Fibroblast of upper back skin (primary cell): ENCODE results near the gene KCNQ1.

Source experiments
- DNase-seq: peaks from one replicate; pipeline ENCODE4 v3.0.0-alpha.2; 2013

The KCNQ1 gene

DNA sequence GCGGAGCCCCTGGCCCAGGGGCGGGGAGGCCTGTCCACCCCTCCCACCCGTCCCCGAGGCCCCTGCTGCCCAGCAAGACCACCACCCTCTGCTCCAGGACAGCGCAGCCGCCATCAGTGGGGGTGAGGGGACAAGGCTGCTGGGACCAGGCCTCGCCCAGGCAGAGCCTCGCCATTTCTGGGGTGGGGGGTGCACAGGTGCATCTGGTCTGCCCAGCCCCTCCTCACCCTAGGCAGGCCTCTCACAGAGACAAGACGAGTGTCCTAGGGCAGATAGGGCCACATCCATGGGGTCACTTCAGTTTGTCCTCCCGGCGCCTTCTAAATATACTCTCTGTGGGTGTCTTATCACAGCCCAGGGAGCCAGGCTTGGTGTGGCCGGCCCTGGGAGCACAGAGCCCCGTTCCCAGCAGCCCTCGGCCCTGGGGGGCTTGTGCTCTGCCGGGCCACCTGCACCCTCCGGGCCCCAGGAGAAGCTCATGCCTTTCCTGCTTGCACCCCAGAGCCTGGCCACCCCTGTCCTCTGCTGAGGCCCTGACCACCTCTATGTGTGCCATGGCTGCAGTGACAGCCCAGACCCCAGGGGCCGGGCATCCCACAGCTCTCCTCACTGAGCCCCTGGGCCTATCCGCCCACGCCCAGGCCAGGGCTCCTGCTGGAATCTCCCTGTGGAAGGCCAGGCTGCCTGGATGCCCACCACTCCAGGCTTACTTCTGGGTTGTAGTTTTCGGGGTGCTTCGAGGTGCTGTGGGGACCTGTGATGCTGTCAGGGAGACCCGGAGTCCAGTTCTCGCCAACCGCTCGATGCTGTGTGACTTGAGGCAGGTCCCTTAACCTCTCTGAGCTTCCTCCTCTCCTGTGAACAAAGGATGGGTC, 70.8 kb downstream of the KCNQ1 start:
- no peak for DNase-seq

DNA sequence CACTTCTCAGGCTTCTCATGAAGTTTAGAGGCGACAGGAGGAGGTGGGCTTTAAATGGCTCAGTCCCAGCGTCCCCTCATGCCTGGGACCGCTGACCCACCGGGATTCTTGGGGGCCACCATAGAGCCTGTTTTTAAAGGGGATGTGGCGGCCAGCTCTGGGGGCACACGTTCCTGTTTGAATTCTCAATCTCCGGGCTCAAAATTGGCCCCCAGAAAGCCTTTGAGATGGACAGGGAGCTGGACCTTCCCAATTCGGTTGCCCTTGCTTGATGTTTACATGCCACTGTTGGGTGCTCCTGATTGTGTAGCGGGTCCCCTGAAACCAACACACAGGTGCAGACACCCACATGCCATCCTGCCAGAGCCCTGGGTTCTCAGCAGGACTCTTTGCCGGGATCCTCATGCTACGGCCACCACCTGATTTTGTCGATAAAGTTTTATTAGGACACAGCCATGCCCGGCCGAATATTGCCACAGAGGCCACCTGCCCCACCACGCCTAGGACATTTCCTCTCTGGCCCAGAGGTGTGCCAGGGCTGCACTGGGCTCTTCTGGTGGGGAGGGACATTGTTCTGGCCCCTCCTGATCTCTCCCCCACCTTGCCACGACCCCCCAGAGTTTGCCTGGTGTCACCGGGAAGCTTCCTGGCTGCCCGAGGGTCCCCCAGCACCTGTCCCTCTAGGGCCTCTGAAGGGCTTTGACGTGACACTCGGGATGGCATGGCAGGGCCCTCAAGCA, 71.6 kb downstream of the KCNQ1 start:
- DNase-seq: no peak

DNA sequence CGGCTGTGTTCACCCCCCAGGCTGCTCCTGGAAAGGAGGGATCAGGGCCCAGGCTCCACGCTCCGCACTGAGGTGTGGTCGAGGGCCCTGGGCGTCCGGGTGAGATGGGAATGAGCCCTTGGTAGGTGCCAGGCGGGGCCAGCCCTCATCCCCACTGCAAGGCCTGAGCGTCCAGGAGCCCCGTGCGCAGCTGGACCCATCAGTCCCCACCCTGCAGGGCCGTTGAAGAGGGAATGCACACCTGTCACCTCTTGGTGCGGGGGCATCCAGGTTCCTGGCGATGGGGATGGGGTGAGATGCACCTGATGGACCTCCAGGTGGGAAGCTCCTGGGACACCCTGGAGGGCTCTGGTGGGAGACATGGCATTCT, 72.2 kb downstream of the KCNQ1 start:
- no peak for DNase-seq

DNA sequence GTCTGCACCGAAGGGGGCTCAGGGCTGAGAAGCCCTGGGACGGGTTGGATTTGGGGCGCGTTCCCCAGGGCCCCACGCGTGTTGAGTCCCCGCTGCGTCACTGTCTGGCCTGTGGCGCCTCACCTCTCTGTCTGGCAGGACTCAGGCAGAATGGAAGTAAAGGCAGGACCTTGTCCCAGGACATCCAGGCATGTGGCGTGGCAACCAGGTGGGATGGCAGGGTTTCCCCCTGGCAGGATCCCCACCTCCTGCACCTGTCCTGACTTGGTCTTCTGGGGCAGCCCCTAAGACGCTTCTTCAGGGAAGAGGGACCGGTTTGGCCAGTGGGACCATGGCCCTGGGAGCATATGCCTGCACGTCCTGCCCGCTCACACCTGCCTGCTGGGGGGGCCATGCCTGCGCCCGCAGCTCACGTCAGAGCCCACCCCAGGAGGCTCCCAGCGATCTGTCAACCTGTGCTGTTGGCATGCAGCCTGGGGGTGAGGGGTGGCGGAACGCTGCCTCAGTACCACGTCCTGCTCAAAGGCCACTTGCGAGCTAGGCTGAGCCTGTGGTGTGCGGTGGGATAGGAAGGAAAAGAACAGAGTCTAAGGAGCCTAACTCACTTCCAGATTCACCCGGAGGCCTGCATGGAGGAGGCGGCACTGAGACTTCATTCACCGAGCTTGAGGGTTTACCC, 72.7 kb downstream of the KCNQ1 start:
- DNase-seq: no peak

DNA sequence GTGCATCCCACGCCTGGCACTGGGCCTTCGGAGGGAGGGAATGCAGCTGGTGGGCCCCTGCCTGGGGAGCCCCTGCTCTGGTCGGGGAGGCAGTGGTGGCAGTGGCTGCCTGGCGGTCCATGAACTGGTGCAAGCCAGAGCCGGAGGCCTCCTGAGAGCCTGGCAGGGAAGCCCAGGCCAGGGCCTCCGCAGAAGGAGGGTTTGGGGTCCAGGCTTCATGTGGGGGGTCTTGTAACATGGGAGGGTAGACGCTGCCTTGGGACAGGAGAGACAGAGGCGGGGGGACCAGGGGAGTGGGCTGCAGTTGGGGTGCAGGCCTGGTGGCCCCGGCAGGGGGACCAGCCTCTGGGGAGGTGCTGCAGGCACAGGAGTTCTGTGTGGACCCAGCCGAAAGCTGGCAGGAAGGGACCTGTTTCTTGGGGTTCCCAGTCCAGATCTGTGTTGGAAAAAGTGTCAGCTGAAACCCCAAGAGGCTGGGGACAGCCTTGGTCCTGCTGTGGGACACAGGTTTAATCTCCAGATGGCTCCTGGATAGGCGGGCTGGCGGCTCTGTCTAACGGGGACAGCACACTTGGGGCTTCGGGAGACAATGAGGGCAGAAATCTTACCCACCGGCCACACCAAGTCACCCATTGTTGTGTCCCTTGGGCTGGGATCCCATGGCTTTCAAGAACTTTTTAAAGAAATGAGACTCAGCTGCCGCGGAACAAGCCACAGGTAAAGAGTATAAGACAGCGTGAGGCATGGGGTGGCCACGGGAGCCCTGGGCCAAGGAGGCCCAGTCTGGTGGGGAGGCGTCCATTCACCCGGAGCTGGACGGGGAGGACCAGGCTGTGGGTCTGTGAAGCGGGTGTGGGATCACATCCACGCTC, 73.5 kb downstream of the KCNQ1 start:
- no peak for DNase-seq

DNA sequence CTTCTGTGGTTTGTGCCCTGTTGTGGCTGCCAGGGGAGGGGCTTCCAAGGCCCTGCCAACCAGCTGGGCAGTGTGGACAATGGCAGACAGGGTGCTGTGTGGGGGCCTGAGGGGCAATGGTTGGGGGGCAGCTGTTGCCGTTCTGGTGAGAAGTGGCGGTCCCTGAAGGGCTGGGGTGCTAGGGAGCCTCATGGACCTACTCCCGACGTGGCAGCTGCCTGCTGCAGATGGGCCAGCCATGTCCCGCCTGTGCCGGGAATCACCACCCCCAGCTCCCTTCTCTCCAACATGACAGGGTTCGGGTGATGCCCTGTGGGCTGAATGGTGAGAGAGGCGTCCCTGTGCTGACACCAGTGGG, 74.2 kb downstream of the KCNQ1 start:
- DNase-seq: no peak

DNA sequence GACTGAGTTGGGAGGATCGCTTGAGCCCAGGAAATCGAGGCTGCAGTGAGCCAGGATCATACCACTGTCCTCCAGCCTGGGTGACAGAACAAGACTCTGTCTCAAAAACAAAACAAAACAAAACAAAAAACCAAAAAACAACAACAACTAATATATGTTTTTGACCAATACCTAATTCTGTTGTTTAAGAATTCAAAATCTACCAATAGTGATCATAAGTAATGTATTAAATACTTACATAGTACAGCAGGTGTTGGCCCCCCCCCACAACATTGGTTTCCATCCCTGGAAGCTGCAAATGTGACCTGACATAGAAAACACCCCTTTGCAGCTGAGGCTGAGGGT, 74.7 kb downstream of the KCNQ1 start:
- no peak for DNase-seq

DNA sequence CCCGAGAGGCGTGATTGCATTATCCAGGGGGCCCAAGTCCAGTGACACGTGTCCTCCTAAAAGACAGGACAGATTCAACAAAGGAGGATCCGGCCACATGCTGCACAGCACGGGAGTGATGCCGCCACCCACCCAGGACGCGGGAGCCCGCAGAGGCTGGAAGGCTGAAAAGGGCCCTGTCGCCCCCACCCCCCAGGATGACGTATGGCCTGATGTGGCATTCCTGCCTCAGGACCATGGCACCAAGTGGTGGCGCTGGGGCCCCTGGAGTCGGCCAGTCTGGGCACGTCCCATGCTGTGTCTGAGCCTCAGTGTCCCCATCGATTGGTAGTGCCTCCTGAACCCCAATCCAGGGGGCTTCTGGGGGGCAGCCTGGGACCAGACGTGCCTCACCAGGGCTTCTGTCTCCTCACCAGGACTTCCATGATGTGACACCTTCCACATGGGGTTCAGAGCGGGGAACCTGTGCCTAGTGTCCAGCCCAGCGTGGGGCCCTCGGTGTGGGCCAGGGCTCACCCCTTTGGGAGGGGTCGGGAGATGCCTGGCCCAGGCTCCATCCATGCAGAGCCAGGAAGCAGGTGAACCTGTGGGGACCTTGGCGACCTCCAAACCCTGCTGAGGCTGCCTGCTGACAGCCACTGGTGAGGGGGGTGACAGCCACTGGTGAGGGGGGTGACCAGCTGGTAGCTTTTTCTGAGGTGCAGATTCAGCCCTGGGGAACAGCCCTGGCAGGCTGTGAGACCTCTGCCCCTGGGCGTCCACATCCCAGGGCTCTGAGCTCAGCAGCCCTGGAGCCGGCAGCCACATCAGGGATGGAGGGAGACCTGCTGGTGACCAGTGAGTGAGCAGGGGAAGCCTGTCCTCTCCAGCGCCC, 75.3 kb downstream of the KCNQ1 start:
- no peak for DNase-seq

DNA sequence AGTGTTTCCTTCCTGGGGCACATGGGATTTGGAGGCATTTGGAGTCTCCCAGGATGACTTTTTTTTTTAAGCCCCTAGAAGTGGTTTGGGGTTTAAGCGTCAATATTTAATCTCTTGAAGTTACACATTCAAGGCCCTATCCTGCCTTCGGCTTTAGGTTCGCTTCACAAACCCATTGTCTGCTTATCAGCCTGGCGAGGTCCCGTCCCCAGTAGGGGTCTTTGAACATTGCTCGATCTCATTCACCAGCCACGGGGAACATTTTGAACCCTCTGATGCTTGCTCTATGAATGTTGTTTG, 75.9 kb downstream of the KCNQ1 start:
- DNase-seq: no peak

DNA sequence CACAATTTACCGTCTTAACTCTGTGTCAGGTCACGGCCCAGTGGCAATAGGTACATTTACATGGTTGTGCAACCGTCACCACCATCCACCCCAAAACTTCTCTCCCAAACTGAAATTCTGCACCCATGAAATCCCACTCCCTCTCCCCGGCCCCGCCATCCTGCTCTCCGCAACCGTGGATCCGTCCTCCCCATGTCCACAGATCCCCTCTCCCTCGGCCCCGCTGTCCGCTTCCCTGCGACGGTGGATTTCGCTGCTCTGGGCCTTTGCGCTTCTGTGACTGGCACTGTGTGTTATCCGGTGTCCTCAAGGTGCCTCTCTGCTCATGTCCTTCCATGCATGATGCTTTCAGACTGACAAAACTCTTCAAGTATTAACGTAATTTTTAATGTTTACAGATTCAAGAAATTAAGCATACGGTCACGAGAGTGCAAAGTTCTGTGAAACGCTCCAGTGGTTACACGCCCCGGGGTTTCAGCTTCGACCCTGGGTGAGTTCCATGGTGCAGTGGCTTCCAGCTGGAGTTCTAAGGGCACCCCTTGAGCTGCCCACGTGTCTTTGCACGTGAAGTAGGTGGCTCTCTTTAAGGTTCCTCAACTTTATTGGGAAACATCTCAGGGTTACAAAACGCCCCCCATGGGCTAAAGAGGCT, 76.4 kb downstream of the KCNQ1 start:
- no peak for DNase-seq

DNA sequence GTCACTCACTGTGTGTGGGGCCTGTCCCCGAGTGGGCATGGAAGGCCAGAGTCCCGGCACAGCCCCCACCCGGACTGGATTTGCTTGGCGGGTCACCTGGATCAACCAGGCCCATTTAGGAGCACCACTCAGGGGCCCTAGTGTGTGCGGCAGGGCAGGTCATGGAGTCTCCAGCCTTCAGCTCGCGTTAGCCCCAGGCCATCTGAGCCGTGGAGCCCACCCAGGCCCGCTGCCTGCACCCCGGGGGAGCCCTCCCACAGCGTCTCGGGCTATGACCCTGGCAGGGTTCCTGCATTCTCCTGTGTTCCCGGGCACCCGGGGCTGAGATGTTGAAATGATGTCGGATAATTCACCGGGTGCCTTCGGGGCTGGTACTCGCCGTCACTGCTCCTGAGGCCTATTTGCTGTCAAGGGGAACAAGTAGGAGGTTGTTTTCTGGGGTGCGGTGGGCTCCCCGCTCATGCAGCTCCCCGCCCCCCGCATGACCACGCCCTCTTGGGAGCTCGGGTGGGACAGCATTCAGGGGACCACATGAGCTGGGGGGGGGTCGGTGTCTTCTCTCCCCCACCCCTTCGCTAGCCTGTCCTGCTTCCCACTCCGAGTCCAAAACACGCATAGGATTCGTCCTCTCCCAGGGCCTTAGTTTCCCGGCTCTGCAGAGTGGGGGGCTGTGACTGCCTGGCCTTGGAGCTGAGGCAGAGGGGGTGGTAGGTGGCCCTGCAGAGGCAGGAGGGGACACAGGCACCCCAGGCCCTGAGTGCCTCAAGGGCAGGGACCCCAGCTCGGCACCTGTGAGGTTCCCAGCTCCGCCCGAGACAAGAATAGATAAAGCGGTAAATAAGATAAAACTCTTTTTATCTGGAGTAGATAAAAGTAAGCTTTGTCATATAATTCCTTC, 77.2 kb downstream of the KCNQ1 start:
- no peak for DNase-seq

DNA sequence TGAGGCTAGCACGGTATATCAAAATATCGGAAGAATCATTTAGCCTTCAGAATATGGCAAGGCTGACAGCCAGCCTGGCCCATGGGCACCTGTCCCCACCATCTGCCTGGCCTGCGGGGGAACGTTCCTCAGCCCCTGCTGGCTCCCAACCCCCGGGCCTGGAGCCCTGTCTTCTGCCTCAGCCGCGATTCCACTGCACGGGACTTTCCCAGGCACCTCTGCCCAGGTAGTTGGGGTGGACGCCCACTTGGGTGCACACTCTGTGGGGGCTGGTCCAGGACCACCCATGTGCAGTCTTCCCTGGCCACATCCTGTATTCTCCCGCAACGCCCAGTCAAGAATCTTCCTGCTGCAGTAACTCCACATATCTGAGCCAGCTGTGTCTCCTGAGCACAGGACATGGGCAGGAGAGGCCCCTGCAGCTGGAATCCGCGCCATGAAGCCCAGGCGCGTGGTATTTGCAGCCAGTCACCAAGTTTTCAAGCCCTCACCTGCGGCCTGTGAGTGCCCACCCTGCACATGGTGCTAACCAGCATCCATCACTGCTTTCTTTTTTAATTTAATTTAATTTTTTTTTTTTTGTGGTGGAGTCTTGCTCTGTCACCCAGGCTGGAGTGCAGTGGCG, 77.9 kb downstream of the KCNQ1 start:
- DNase-seq: no peak

DNA sequence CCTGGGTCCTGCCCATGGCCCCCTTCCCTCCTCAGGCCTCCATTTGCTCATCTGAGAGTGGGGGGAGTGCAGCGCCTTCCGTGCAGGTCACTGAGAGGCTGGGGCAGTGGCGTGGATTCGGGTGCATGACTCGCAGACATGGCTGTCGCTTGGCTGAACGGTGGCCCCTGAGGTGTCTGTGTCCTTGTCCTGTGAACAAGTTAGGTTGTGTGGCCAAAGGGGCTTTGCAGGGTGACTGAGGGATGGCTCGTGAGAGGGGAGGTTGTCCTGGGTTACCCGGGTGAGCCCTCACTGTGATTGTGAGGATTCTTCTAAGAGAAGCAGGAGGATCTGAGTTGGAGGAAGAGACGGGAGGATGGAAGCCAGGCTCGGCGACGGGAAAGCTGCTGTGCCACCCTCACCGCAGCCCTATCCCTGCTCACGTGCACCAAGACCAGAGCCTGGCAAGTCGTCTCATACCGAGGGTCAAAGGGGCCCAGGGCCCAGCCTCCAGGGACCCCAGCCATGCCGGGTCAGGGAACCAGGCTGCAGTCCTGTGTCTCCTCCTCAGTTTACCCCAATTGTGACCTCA, 79.1 kb downstream of the KCNQ1 start:
- DNase-seq: no peak

DNA sequence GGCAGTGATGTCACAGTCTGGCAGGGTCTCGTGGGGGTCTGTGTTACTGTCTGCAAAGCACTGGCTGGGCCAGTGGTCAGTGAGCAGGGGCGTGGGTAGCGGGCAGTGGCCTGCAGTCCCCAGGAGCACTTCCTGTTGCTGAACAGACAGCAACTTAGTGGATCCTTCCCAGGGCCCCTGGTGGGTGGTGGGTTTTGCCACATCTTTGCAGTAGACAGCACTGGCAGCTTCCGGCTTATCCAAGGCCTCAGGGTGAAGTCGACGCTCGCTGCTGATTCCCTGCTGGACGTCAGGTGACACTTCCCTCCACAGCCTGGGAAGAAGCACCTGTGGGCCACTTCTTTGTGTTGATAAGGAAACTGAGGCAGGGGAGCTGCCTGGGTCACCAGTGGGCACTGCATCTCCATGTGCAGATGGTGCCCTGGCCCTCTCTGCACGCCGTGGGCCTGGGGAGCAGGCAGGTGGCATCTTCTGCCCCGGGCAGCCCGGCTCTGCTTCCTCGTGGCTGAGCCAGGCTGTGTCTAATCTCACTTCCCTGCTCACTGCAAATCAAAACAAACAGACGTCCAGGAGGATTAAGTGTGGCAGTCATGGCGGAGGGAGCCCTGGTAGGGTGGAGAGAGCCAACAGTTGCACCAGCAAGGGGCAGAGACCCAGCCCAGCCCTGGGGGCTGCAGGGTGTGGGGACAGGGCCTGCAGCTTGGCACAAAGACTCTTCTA, 79.8 kb downstream of the KCNQ1 start:
- no peak for DNase-seq

DNA sequence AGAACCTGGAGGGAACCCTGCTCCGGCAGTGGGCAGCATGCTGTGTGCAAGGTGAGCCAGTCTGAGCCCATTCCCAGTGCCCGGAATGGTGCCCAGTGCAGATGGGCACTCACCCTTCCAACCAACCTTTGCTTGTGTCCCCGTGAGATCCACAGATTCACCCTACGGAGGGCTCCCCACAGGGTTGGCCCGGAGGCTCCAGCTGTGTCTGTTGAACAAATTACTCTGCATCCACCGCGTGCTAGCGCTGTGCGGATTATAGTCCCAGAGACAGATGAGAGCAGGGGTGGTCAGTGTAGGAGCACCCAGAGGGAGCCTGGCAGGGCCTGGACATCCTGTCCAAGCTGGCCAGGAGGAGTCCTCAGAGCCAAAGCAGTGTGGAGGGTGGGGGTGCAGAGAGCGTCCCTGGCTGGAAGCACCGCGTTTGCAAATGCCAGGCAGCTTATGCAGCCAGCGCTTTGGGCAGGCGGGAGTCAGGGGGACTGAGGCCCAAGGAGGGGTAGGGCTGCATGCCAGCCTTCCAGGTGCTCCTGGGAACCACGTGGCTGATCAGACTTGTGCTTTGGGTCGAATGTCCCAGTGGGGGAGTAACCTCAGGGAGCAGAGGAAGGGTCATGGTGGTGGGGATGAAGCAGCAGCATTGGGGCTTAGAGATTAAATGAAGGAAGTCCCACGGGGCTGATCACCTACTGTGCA, 80.5 kb downstream of the KCNQ1 start:
- no peak for DNase-seq

DNA sequence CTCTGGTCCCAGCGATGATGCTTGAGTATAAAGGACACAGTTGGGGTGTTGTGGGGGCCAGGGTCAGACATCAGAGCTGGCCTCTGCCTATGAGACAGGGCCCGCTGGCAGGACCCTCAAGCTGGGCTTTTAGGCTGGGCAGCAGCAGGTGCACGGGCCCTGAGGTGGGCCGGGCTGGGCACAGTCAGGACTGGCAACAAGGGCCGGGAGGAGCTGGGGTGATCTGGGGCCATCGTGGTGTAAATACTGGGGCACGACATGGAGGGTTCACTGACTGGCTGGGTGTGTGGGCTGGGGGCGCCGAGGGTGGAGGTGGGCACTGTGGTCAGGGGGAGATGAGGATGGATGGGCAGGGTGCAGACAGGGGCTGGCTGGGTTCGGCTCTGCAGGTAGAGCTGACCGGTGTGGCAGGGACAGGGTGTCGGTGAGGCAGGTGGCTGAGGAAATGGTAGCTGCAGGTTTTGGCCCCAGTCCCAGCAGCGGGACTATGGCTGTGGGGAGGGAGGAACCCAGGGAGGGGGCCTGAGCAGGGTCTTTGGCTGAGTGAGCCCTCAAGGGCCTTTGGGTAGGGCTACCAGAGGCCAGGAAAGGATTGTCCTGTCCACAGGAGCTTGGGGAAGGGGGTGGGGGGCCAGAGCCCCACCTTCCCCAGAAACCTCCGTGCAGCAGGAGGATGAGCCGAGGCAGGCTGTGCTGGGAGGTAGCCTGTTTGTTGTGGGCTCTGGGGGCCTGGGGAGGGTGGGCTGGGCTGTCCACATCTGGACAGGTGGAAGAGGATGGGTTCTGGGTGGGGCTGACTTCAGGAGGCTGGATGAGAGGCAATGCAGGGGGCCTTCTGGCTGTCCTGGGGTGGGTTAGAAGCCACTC, 81.4 kb downstream of the KCNQ1 start:
- DNase-seq: no peak

DNA sequence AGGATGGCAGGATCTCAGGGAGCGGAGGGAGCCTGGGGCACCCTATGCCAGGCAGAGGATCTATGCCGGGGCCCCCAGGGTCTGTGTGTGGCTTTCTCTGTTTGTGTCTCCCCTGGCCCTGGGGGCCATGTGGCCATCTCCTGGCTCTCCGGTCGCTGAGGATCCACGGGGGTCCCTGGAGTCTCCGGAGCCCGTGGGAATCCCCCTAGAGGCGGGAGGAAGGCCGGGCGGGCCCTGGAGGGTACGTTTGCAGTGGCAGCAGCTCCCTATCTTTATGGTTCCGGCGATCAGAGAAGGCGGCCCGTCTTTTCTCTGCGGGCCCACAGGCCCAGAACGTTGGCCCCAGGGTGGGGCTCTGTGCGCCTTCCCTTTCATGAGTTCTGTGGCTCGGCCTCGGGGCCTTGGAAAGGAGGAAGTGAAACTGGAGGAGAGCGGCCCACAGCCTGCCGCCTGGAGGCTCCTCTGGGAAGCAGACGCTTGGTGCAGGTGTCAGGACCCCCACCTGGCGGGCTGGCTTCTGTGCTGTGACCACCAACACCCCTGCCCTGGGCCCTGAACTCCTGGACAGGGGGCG, 82.1 kb downstream of the KCNQ1 start:
- DNase-seq: no peak
